ENCODE results near the gene WDR46. TPM values are rescaled to one million over a fixed set of nuclear protein-coding genes. Genes with fewer than 3 reads are reported as not detected.

The WDR46 gene
- total RNA-seq, 2 donors from 2014 or later = 41.3 to 47.2 TPM

GRCh38 chr6:33297956-33298772 lies 9.1 kb upstream of the WDR46 start:
- Histone ChIP-seq H3K9me3 (no peaks in the 10 kb centered on the region), H3K4me1 (replicated peaks) (peaks cover 4% of the 10 kb centered on the region), H3K4me3 (peak overlapping the region; percentile 64 to 70), H3K27me3 (replicated peaks; ENCODE audit: insufficient read depth) (no peaks in the 10 kb centered on the region), H3K36me3 (peaks cover 0 to 3% of the 10 kb centered on the region in 2 donors), H3K27ac (peak overlapping the region; percentile 95 to 96)
- 1% methylated on average over 37 of the region's 42 CpGs for WGBS
- intact Hi-C loops (cut with DNase I) = loop anchor here (2.0 kb wide), 1 partner anchor 25 kb away; the partner anchor contains the start of gene RPS18
- TF ChIP-seq POLR2AphosphoS5 (IDR thresholded peaks at IDR 0.05) (no peak), POLR2A (IDR thresholded peaks at IDR 0.05) (peak; percentile 82)
- TF ChIP-seq, protein P1, sequence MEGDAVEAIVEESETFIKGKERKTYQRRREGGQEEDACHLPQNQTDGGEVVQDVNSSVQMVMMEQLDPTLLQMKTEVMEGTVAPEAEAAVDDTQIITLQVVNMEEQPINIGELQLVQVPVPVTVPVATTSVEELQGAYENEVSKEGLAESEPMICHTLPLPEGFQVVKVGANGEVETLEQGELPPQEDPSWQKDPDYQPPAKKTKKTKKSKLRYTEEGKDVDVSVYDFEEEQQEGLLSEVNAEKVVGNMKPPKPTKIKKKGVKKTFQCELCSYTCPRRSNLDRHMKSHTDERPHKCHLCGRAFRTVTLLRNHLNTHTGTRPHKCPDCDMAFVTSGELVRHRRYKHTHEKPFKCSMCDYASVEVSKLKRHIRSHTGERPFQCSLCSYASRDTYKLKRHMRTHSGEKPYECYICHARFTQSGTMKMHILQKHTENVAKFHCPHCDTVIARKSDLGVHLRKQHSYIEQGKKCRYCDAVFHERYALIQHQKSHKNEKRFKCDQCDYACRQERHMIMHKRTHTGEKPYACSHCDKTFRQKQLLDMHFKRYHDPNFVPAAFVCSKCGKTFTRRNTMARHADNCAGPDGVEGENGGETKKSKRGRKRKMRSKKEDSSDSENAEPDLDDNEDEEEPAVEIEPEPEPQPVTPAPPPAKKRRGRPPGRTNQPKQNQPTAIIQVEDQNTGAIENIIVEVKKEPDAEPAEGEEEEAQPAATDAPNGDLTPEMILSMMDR (IDR thresholded peaks at IDR 0.05) = peak in 1 of 4 experiments; percentile 12
- peak; percentile 84 for DNase-seq (ENCODE audit: low spot score)

DNA sequence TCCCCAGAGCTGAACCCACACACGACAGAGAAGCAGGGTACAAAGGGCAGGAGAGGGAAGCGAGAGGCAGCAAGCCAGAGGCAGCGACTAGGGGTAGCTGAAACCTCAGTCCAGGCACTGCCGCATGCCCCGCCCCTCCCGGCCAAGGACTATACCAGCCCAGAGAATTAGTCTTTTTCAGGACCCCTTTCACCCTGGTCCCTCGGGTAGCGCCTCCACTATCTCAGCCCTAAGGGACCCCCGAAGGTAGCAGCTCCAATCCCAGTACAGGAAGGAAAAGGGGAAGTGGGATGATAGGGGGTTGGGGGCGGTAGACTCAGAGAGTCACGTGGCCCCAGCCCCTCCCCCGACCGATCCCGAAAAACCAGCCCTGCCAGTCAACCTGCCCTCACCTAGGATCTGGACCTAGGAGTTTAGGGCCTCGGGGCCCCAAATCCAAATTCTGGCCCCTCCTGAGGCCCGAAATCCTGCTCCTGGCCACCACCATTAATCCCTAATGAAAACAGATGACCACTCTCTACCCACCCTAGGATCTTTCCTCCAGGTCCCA lies 8.4 kb upstream of the WDR46 start:
- H3K4me1 ChIP-seq (replicated peaks) = peaks cover 4% of the 10 kb centered on the region
- H3K4me3 ChIP-seq = peak overlapping the region; percentile 64 to 70
- no peaks in the 10 kb centered on the region for H3K9me3 ChIP-seq
- TF ChIP-seq POLR2A (IDR thresholded peaks at IDR 0.05) = peak; percentile 13
- TF ChIP-seq, protein P1 (IDR thresholded peaks at IDR 0.05) = peak in 2 of 4 experiments; percentile 13 to 19
- TF ChIP-seq POLR2AphosphoS5 (IDR thresholded peaks at IDR 0.05) = no peak
- DNase-seq (ENCODE audit: low spot score) = peak; percentile 83
- 8% methylated on average over 16 of the region's 16 CpGs for WGBS
- H3K27ac ChIP-seq = peak overlapping the region; percentile 95 to 96
- peaks cover 0 to 3% of the 10 kb centered on the region in 2 donors for H3K36me3 ChIP-seq
- no peaks in the 10 kb centered on the region for H3K27me3 ChIP-seq (replicated peaks; ENCODE audit: insufficient read depth)
- intact Hi-C loops (cut with DNase I) = no loop called here

DNA sequence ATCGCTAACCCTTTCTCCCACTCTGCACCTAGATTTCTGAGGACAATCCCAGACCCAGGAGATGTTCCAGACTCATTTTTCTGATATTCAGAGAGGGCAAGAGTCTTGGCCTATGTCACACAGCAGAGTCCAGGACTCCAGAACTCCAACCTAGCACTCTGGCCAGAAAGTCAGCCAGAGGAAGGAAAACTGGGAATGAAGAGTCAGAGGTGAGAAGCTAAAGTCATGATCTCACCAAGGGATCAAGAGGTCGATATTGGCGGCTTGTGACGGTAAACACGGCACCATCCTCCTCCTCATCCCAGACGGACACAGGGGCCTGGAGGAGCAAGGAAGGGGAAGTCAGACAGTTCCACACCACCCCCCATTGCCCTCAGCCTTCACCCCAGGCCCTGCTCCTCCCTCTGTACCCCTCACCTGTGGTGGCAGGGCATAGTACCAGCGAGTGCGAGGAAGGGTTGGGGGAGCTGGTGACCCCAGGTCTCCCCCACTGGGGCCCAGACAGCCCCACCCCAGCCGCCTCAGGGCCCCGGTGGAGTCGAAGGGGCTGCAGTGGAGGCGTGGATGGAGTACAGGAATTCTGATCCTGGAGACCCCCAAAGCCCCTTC lies 7.9 kb upstream of the WDR46 start:
- TF ChIP-seq POLR2A (IDR thresholded peaks at IDR 0.05) = no peak
- TF ChIP-seq POLR2AphosphoS5 (IDR thresholded peaks at IDR 0.05) = no peak
- TF ChIP-seq, protein P1 (IDR thresholded peaks at IDR 0.05) = no peak
- H3K27ac ChIP-seq = peak overlapping the region; percentile 95 to 96
- DNase-seq (ENCODE audit: low spot score) = no peak
- H3K4me3 ChIP-seq = peak overlapping the region; percentile 64 to 70
- no peaks in the 10 kb centered on the region for H3K27me3 ChIP-seq (replicated peaks; ENCODE audit: insufficient read depth)
- H3K4me1 ChIP-seq (replicated peaks) = peaks cover 4% of the 10 kb centered on the region
- no peaks in the 10 kb centered on the region for H3K9me3 ChIP-seq
- H3K36me3 ChIP-seq = peaks cover 0 to 3% of the 10 kb centered on the region in 2 donors
- WGBS = 58% methylated on average over 12 of the region's 12 CpGs
- intact Hi-C loops (cut with DNase I) = no loop called here

GRCh38 chr6:33295621-33296369 lies 6.8 kb upstream of the WDR46 start:
- 86% methylated on average over 15 of the region's 15 CpGs for WGBS
- TF ChIP-seq POLR2A (IDR thresholded peaks at IDR 0.05) (no peak), POLR2AphosphoS5 (IDR thresholded peaks at IDR 0.05) (no peak)
- TF ChIP-seq, protein P1 (IDR thresholded peaks at IDR 0.05) = no peak
- DNase-seq (ENCODE audit: low spot score) = no peak
- intact Hi-C loops (cut with DNase I) = no loop called here
- Histone ChIP-seq H3K36me3 (peaks cover 0 to 3% of the 10 kb centered on the region in 2 donors), H3K4me3 (no peak overlapping the region), H3K27ac (peak overlapping the region in 1 of 2 donors; percentile 96), H3K4me1 (replicated peaks) (peaks cover 4% of the 10 kb centered on the region), H3K9me3 (no peaks in the 10 kb centered on the region), H3K27me3 (replicated peaks; ENCODE audit: insufficient read depth) (no peaks in the 10 kb centered on the region)
